Thyroid gland (tissue), 4 donors: ENCODE results near the gene ERVFRD-1.

Source experiments
- POLR2A ChIP-seq, 2 donors: fragments of 450-650 bp; IDR thresholded peaks; one replicate each; pipeline ENCODE4 v1.6.1; 2017; ENCODE audit warnings: antibody characterized with exemption in 2 of 2, mild to moderate bottlenecking in 2 of 2, moderate library complexity in 1 of 2
- TF ChIP-seq, protein P1 (sequence below), 6 experiments: fragments of 200-600 bp in 3 of 6; fragments of 450-650 bp in 3 of 6; sonication (generic) in 3 of 6; IDR thresholded peaks; one replicate each; pipeline ENCODE4 v1.5.1; 2016 to 2019; ENCODE audit warnings: antibody characterized with exemption in 6 of 6, mild to moderate bottlenecking in 2 of 6, inconsistent platforms in 1 of 6, moderate library complexity in 1 of 6

GRCh38 chr6:11121851-11122250, 10.3 kb upstream of the ERVFRD-1 start:
- TF ChIP-seq POLR2A (IDR thresholded peaks at IDR 0.05), result no peak
- TF ChIP-seq, protein P1, sequence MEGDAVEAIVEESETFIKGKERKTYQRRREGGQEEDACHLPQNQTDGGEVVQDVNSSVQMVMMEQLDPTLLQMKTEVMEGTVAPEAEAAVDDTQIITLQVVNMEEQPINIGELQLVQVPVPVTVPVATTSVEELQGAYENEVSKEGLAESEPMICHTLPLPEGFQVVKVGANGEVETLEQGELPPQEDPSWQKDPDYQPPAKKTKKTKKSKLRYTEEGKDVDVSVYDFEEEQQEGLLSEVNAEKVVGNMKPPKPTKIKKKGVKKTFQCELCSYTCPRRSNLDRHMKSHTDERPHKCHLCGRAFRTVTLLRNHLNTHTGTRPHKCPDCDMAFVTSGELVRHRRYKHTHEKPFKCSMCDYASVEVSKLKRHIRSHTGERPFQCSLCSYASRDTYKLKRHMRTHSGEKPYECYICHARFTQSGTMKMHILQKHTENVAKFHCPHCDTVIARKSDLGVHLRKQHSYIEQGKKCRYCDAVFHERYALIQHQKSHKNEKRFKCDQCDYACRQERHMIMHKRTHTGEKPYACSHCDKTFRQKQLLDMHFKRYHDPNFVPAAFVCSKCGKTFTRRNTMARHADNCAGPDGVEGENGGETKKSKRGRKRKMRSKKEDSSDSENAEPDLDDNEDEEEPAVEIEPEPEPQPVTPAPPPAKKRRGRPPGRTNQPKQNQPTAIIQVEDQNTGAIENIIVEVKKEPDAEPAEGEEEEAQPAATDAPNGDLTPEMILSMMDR (IDR thresholded peaks at IDR 0.05), result no peak
